Lower lobe of right lung (tissue), 2 donors: Measurements from ENCODE around the gene BFSP1. TPM values are rescaled to one million over a fixed set of nuclear protein-coding genes. Genes with fewer than 3 reads are reported as not detected.
A peak's percentile ranks its signal among the peaks of the same experiment; 100 is the strongest.

Experiments used
- ATAC-seq, 2 donors: fragments of 200-7000 bp; cut with Tn5 transposase; one replicate each; pipeline ENCODE4 v1.9.1; 2020 to 2022; ENCODE audit warnings: mild to moderate bottlenecking in 2 of 2, moderate library complexity in 2 of 2
- DNase-seq: peaks from one replicate; pipeline ENCODE4 v3.0.0-alpha.2; 2020
- H3K27ac ChIP-seq: fragments of 200-600 bp; one replicate; pipeline ENCODE4 v1.8.0; 2022
- H3K27me3 ChIP-seq: fragments of 200-600 bp; one replicate; pipeline ENCODE4 v1.8.0; 2022; ENCODE audit warnings: low read depth
- H3K36me3 ChIP-seq: fragments of 200-600 bp; one replicate; pipeline ENCODE4 v1.8.0; 2022; ENCODE audit warnings: mild to moderate bottlenecking
- H3K4me1 ChIP-seq: fragments of 200-600 bp; one replicate; pipeline ENCODE4 v1.8.0; 2022
- H3K4me3 ChIP-seq: fragments of 200-600 bp; one replicate; pipeline ENCODE4 v1.8.0; 2022; ENCODE audit warnings: mild to moderate bottlenecking
- H3K9me3 ChIP-seq: fragments of 200-600 bp; one replicate; pipeline ENCODE4 v1.8.0; 2022
- intact Hi-C: fragments of 100-400 bp; cut with DNase I; formaldehyde crosslinking; loops from one replicate; pipeline ENCODE4 v1.11.0; 2022
- long read RNA-seq: library from polyadenylated mRNA; unstranded; transcript quantifications from one replicate; pipeline ENCODE4 v2.0.0, GENCODE V29; 2021
- total RNA-seq: library from RNA; stranded (reverse); fragmentation: NEBNext Ultra II Directional; extraction: Animal tissue kit (Norgen Biotek cat#: 25700); gene quantifications from one replicate; pipeline ENCODE4 v1.2.1, GENCODE V29; 2021
- TF ChIP-seq, protein P1 (sequence below): fragments of 200-600 bp; IDR thresholded peaks from one replicate; pipeline ENCODE4 v1.8.0; 2022; ENCODE audit warnings: antibody characterized with exemption, mild to moderate bottlenecking
- donor health status: DM: no; HTN: yes; CAD: no; lungs with severe emphysema.

The BFSP1 gene
- total RNA-seq, result 2.4 TPM
- long read RNA-seq, transcript BFSP1-202 (8 exons, 2,207 nt), result major isoform, 5 of 7 reads
- long read RNA-seq, partial matches to known transcripts, result 0 of 7 reads
- long read RNA-seq, other reads (novel, unspliced or antisense), result 2 of 7 reads

DNA sequence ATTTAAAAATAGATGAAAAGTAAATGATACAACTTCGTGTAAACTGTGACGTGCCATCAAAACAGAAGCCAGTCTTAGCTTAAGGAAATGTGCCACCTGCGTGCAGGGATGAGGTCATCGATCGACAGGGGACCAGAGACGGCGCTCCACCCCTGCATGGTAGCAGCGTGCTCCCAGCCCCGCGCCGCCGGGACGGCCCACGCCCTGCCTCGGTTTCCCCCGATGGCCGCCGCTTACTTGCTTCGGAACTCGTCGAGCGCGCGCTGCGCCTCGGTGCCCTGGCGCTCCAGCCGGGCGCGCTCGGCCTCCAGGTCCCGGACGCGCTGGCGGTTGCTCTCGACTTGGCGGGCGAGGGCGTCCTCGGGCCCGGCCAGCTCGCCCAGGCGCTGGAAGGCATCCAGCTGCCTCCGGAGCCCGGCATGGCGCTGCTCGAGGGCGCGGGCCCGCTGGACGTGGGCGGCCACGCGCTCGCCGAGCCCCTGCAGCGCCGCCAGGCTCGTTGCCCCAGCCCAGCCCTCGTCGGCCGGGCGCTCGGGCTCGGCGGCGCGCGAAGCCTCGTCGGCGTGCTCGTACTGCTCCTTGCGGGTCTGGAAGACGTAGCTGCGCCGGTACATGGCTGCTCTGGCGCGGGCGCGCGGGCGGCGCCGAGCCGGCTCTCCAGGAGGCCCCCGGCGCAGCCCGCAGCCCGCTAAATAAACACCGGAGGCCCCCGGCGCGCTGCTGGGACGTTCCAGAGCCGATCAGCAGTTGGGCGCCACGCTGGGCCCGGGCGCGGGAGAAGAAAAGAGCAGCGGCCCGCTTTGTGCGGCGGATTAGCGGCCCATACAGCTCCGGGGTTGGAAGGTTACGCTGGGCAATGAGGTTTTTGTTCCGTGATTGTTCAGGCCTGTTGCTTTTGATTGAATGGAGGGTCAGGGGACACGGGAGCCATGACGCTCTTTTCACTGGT, at the start of gene BFSP1:
Gene BFSP1, minus strand, starts transcription at position 664 of the 949 bp plus-strand sequence. Its CDS starts 50 bp downstream, at position 614.
- Histone ChIP-seq H3K9me3 (no peaks in the 10 kb centered on the region), H3K36me3 (no peaks in the 10 kb centered on the region), H3K27me3 (no peaks in the 10 kb centered on the region), H3K4me3 (peak within 1 kb of the TSS; percentile 61), H3K4me1 (peaks cover 10% of the 10 kb centered on the region), H3K27ac (peak within 1 kb of the TSS; percentile 78)
- TF ChIP-seq, protein P1, sequence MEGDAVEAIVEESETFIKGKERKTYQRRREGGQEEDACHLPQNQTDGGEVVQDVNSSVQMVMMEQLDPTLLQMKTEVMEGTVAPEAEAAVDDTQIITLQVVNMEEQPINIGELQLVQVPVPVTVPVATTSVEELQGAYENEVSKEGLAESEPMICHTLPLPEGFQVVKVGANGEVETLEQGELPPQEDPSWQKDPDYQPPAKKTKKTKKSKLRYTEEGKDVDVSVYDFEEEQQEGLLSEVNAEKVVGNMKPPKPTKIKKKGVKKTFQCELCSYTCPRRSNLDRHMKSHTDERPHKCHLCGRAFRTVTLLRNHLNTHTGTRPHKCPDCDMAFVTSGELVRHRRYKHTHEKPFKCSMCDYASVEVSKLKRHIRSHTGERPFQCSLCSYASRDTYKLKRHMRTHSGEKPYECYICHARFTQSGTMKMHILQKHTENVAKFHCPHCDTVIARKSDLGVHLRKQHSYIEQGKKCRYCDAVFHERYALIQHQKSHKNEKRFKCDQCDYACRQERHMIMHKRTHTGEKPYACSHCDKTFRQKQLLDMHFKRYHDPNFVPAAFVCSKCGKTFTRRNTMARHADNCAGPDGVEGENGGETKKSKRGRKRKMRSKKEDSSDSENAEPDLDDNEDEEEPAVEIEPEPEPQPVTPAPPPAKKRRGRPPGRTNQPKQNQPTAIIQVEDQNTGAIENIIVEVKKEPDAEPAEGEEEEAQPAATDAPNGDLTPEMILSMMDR, result no peak
- intact Hi-C loops, result no loop called here
- DNase-seq, result peak; percentile 67
- ATAC-seq, result peak; percentile 88 to 89

DNA sequence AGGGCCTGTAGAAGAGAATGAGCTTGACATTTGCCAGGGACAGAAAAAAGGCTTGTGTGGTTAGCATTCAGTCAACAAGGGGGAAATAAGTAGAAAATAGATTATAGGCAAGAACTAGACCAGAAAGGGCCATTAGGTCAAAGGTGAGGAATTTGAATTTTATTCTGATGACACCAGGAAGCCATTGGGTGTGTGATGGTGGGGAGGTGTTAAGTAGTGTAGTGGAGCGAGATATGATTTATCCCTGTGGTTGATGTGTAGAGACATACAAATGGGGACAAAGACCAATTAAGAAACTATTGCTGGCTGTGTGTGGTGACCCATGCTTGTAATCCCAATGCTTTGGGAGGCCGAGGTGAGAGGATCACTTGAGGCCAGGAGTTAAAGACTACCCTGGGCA, 49.7 kb upstream of the BFSP1 start:
- no peak overlapping the region for H3K4me3 ChIP-seq
- TF ChIP-seq, protein P1, result no peak
- no peaks in the 10 kb centered on the region for H3K36me3 ChIP-seq
- peaks cover 57% of the 10 kb centered on the region for H3K4me1 ChIP-seq
- DNase-seq (no peak), ATAC-seq (no peak)
- no peak overlapping the region for H3K27ac ChIP-seq
- intact Hi-C loops, result no loop called here
- no peaks in the 10 kb centered on the region for H3K9me3 ChIP-seq
- H3K27me3 ChIP-seq, result no peaks in the 10 kb centered on the region

DNA sequence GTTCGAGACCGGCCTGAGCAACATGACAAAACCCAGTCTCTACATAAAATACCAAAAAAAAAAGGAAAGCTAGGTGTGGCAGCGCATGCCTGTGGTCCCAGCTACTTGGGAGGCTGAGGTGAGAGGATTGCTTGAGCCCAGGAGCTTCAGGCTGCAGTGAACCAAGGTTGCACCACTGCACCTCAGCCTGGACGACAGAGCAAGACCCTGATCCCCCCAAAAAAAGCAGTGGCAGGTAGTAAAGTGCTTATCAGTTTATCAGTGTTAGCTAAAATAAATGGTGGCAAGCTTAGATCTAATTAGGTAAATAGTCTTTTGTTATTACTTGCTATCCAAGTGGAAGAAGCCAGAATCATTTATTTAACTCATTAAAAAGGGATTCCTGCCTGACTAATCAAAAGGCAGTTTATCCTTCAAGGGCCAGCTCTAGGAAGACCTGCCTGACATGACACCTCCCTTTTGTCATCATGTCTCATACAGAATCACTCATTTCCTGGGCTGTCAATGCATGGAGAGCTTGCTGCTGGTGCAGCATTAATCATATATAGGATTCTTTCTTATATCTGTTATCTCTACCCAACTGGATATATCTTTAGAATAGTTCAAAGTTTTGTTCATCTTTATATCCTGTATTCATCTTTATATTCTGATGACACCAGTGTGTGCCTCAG, 48.3 kb upstream of the BFSP1 start:
- Histone ChIP-seq H3K4me1 (peaks cover 52% of the 10 kb centered on the region), H3K36me3 (no peaks in the 10 kb centered on the region), H3K27me3 (no peaks in the 10 kb centered on the region), H3K27ac (no peak overlapping the region), H3K9me3 (no peaks in the 10 kb centered on the region), H3K4me3 (no peak overlapping the region)
- no peak for ATAC-seq
- DNase-seq, result no peak
- intact Hi-C loops, result no loop called here
- TF ChIP-seq, protein P1, result no peak

DNA sequence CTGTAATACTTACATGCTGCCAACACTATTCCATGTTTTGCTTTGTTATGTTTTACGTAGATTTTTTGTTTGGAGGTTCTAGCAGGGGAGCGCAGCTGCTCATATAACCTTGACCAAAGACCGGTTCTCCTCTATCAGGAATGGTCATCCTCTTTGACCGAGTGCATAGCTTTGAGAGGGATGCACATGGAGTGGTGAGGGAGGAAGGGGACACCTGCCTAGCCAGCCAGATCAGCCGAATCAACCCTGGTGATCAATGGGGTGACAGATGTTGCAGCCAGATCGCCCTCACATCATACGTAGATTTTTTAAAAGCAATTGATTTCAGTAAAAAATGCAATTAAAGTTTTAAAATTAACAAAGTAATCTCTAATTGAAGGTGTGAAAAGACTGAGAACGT, 45.0 kb upstream of the BFSP1 start:
- intact Hi-C loops, result no loop called here
- H3K4me3 ChIP-seq, result no peak overlapping the region
- DNase-seq (no peak), ATAC-seq (no peak)
- peaks cover 6% of the 10 kb centered on the region for H3K36me3 ChIP-seq
- no peak overlapping the region for H3K27ac ChIP-seq
- no peaks in the 10 kb centered on the region for H3K9me3 ChIP-seq
- H3K27me3 ChIP-seq, result no peaks in the 10 kb centered on the region
- TF ChIP-seq, protein P1, result no peak
- peaks cover 80% of the 10 kb centered on the region for H3K4me1 ChIP-seq

DNA sequence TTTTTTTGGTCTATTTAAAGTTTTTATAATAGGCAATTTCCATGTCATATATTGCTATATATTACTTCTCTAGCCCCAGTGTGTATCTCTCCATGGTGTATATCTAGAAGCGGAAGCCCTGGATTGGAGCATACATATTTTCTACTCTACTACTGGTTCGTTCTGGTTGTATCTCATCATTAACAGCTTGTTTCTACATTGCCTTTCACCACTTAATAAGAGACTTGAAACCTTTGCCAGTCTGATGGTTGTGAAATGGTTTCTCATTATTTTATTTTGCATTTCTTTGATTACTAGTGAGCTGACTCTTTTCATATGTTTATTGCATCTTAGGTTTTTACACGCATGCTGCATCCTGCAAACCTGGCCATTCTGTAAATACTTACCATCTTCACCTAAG, 42.3 kb upstream of the BFSP1 start:
- ATAC-seq (no peak), DNase-seq (no peak)
- peaks cover 69% of the 10 kb centered on the region for H3K4me1 ChIP-seq
- peak overlapping the region; percentile 97 for H3K4me3 ChIP-seq
- no peaks in the 10 kb centered on the region for H3K27me3 ChIP-seq
- H3K27ac ChIP-seq, result no peak overlapping the region
- H3K36me3 ChIP-seq, result peaks cover 6% of the 10 kb centered on the region
- intact Hi-C loops, result no loop called here
- no peaks in the 10 kb centered on the region for H3K9me3 ChIP-seq
- TF ChIP-seq, protein P1, result no peak
